ENCODE results near the gene ARMC6. TPM values are rescaled to one million over a fixed set of nuclear protein-coding genes. Genes with fewer than 3 reads are reported as not detected.
A peak's percentile ranks its signal among the peaks of the same experiment; 100 is the strongest.

ARMC6 gene
- total and polyA plus RNA-seq, 4 donors = 8.8 to 13.2 (median 12.4) TPM

DNA sequence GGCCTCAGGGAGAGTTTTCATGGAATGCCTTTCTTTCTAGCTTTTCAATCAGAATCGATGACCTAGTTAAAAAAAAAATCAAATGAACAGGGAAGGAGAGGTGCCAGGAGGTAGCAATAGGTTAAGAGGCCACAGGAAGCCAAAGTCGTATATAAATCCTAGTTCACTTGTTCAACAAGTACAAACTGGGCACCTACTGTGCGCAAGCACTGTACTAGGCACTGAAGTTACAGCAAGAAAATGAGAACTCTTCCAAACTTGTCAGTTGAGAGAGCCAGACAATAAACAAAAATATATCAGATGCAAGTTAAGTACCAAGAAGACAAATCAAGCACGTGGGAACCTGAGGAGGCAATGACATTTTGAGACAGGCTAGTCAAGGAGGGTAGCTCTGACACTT lies 6.2 kb upstream of the ARMC6 start:
- no peak for DNase-seq
- Histone ChIP-seq H3K4me1 (ENCODE audit: control insufficient read depth in 1 of 2, insufficient read depth in 2 of 2, low read length in 2 of 2) (no peaks in the 10 kb centered on the region), H3K36me3 (ENCODE audit: control insufficient read depth in 1 of 2, insufficient read depth in 2 of 2, low read length in 1 of 2) (peaks cover 6 to 10% of the 10 kb centered on the region in 2 donors), H3K27me3 (ENCODE audit: control insufficient read depth in 1 of 2, insufficient read depth in 2 of 2, low read length in 1 of 2) (no peaks in the 10 kb centered on the region), H3K9me3 (ENCODE audit: control insufficient read depth, low read length) (no peaks in the 10 kb centered on the region), H3K4me3 (ENCODE audit: low read length in 2 of 2) (no peak overlapping the region), H3K27ac (ENCODE audit: low read depth in 1 of 2, low read length in 2 of 2) (no peak overlapping the region)
- no peak for ATAC-seq (ENCODE audit: low FRiP score)
- intact Hi-C loops (cut with DNase I) = no loop called here
- 80 to 88% methylated on average over 4 of the region's 4 CpGs for WGBS, 2 donors

DNA sequence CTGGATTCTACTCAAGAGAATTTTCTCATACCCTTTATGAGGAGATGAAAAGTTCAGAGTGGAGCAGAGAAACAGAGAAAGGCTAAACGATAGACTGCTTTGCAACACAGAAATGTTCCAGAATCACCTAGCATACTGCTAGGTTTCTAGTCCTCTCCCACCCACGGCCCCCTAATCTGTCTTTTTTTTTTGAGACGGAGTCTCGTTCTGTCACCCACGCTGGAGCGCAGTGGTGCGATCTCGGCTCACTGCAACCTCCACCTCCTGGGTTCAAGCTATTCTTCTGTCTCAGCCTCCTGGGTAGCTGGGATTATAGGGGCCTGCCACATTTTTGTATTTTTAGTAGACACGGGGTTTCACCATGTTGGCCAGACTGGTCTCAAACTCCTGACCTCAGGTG lies 4.9 kb upstream of the ARMC6 start:
- intact Hi-C loops (cut with DNase I) = no loop called here
- Histone ChIP-seq H3K4me1 (ENCODE audit: control insufficient read depth in 1 of 2, insufficient read depth in 2 of 2, low read length in 2 of 2) (no peaks in the 10 kb centered on the region), H3K4me3 (ENCODE audit: low read length in 2 of 2) (no peak overlapping the region), H3K27ac (ENCODE audit: low read depth in 1 of 2, low read length in 2 of 2) (no peak overlapping the region), H3K27me3 (ENCODE audit: control insufficient read depth in 1 of 2, insufficient read depth in 2 of 2, low read length in 1 of 2) (no peaks in the 10 kb centered on the region), H3K36me3 (ENCODE audit: control insufficient read depth in 1 of 2, insufficient read depth in 2 of 2, low read length in 1 of 2) (peaks cover 4 to 5% of the 10 kb centered on the region in 2 donors), H3K9me3 (ENCODE audit: control insufficient read depth, low read length) (no peaks in the 10 kb centered on the region)
- ATAC-seq (ENCODE audit: low FRiP score) = no peak
- WGBS, 2 donors = 91% methylated on average over 9 of the region's 9 CpGs
- DNase-seq = no peak

DNA sequence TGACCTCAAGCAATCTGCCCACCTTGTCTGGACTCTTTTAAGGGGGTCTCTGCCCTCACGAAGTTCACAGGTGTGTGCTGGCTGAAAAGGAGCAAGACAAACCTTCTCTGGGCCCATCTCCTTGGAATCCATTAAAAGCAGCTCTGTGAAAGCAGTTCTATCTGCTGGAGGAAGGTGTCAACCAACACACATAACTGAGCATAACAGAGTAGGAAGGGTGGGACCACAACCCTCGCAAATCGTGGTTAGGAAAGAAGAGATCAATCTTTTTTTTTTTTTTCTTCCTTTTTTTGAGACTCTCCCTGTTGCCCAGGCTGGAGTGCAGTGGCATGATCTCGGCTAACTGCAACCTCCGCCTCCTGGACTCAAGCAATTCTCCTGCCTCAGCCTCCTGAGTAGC lies 1.5 kb upstream of the ARMC6 start:
- no peaks in the 10 kb centered on the region for H3K9me3 ChIP-seq (ENCODE audit: control insufficient read depth, low read length)
- no peak overlapping the region for H3K4me3 ChIP-seq (ENCODE audit: low read length in 2 of 2)
- H3K4me1 ChIP-seq (ENCODE audit: control insufficient read depth in 1 of 2, insufficient read depth in 2 of 2, low read length in 2 of 2) = no peaks in the 10 kb centered on the region
- no peaks in the 10 kb centered on the region for H3K27me3 ChIP-seq (ENCODE audit: control insufficient read depth in 1 of 2, insufficient read depth in 2 of 2, low read length in 1 of 2)
- ATAC-seq (ENCODE audit: low FRiP score) (no peak), DNase-seq (no peak)
- WGBS, 2 donors = 53 to 55% methylated on average over 5 of the region's 5 CpGs
- intact Hi-C loops (cut with DNase I) = loop anchor here in 1 of 2 donors (5.0 kb wide), 1 partner anchor 105 kb away; the partner anchor contains the start of gene TMEM161A
- no peak overlapping the region for H3K27ac ChIP-seq (ENCODE audit: low read depth in 1 of 2, low read length in 2 of 2)
- no peaks in the 10 kb centered on the region for H3K36me3 ChIP-seq (ENCODE audit: control insufficient read depth in 1 of 2, insufficient read depth in 2 of 2, low read length in 1 of 2)

DNA sequence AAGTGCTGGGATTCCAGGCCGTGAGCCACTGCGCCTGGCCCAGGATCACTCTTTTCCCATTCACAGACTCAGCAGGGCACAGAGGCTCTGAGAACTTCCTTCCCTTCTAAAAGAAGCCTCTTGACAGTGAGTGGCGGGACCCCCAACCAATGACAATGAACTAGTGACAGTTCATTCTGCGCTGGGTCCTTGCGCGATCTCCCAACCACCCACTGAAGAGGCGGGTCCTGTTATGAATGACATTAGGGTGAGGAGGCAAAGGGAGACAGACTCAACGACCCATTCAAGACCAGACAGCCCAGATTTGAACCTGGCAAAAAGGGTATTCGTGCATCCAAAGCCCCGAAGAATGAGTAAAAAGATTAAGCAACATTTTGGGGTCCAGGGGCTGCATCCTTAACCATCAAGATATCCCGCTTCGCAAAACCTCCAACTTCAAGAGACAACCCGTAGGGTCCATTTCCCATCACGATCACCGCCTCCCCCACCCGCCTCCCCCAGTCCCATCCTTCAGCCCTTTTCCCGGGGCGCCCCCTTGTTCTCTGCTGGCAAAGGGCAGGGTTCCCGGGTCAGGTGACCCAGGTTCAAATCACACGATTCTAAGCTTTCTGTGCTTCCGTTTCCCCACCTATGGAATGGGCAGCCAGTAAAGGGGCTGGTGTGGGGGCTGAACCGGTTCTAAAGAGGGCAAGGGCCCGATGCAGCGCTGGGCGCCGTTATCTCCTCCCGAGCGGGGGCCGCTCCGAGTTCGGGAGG lies 805 bp upstream of the ARMC6 start:
- H3K4me1 ChIP-seq (ENCODE audit: control insufficient read depth in 1 of 2, insufficient read depth in 2 of 2, low read length in 2 of 2) = no peaks in the 10 kb centered on the region
- no peaks in the 10 kb centered on the region for H3K27me3 ChIP-seq (ENCODE audit: control insufficient read depth in 1 of 2, insufficient read depth in 2 of 2, low read length in 1 of 2)
- H3K36me3 ChIP-seq (ENCODE audit: control insufficient read depth in 1 of 2, insufficient read depth in 2 of 2, low read length in 1 of 2) = no peaks in the 10 kb centered on the region
- ATAC-seq (ENCODE audit: low FRiP score) = peak; percentile 65
- peak; percentile 95 for DNase-seq
- H3K9me3 ChIP-seq (ENCODE audit: control insufficient read depth, low read length) = no peaks in the 10 kb centered on the region
- intact Hi-C loops (cut with DNase I) = loop anchor here in 1 of 2 donors (5.0 kb wide), 1 partner anchor 105 kb away; the partner anchor contains the start of gene TMEM161A
- peak overlapping the region; percentile 46 to 89 for H3K27ac ChIP-seq (ENCODE audit: low read depth in 1 of 2, low read length in 2 of 2)
- H3K4me3 ChIP-seq (ENCODE audit: low read length in 2 of 2) = peak overlapping the region; percentile 78 to 91
- 1% methylated on average over 31 of the region's 31 CpGs for WGBS, 2 donors

DNA sequence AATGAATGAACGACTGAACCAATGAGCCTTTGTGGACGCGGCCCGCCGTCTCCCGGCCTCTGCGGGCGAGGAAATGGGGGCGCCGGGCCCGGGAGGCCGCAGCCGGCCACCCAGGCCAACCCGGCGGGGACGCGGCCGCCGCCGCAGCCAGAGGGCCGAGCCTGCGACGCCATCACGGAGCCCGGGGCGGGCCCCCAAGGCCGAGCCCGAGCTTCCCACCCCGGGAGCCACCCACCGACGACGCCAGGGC lies 302 bp upstream of the ARMC6 start:
- peak overlapping the region in 1 of 2 donors; percentile 89 for H3K27ac ChIP-seq (ENCODE audit: low read depth in 1 of 2, low read length in 2 of 2)
- no peaks in the 10 kb centered on the region for H3K27me3 ChIP-seq (ENCODE audit: control insufficient read depth in 1 of 2, insufficient read depth in 2 of 2, low read length in 1 of 2)
- 0% methylated on average over 28 to 32 of the region's 32 CpGs for WGBS, 2 donors
- H3K9me3 ChIP-seq (ENCODE audit: control insufficient read depth, low read length) = no peaks in the 10 kb centered on the region
- no peaks in the 10 kb centered on the region for H3K4me1 ChIP-seq (ENCODE audit: control insufficient read depth in 1 of 2, insufficient read depth in 2 of 2, low read length in 2 of 2)
- H3K4me3 ChIP-seq (ENCODE audit: low read length in 2 of 2) = peak overlapping the region; percentile 78 to 91
- peak in 1 of 2 donors; percentile 78 for DNase-seq
- intact Hi-C loops (cut with DNase I) = loop anchor here in 1 of 2 donors (5.0 kb wide), 1 partner anchor 104 kb away; the partner anchor contains the start of gene TMEM161A
- no peak for ATAC-seq (ENCODE audit: low FRiP score)
- H3K36me3 ChIP-seq (ENCODE audit: control insufficient read depth in 1 of 2, insufficient read depth in 2 of 2, low read length in 1 of 2) = no peaks in the 10 kb centered on the region

DNA sequence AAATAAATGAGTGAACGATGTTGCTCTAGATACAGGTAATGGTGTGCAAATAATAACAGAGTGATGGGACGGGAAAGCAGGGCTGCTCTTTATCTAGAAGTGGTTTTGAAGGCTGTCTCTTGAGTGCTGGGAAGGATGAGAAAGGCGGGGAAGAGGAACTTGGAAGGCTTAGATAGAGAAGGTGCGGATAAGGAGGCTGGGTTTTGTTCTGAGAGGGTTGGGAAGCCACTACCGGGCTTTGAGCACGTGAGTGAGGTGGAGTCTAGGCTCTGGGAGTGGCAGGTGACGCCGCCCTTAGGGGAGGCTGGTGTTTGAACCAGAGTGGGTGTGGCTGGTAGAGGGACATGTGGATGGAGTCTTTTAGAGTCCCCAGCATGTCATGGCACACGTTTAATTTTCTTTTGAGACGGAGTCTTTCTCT lies 811 bp downstream of the ARMC6 start:
- H3K4me3 ChIP-seq (ENCODE audit: low read length in 2 of 2) = peak overlapping the region in 1 of 2 donors; percentile 78
- no peaks in the 10 kb centered on the region for H3K27me3 ChIP-seq (ENCODE audit: control insufficient read depth in 1 of 2, insufficient read depth in 2 of 2, low read length in 1 of 2)
- no peak for DNase-seq
- no peaks in the 10 kb centered on the region for H3K9me3 ChIP-seq (ENCODE audit: control insufficient read depth, low read length)
- H3K36me3 ChIP-seq (ENCODE audit: control insufficient read depth in 1 of 2, insufficient read depth in 2 of 2, low read length in 1 of 2) = no peaks in the 10 kb centered on the region
- intact Hi-C loops (cut with DNase I) = loop anchor here in 1 of 2 donors (5.0 kb wide), 1 partner anchor 103 kb away; the partner anchor contains the start of gene TMEM161A
- no peaks in the 10 kb centered on the region for H3K4me1 ChIP-seq (ENCODE audit: control insufficient read depth in 1 of 2, insufficient read depth in 2 of 2, low read length in 2 of 2)
- H3K27ac ChIP-seq (ENCODE audit: low read depth in 1 of 2, low read length in 2 of 2) = no peak overlapping the region
- WGBS, 2 donors = 5 to 7% methylated on average over 10 of the region's 10 CpGs
- ATAC-seq (ENCODE audit: low FRiP score) = no peak

DNA sequence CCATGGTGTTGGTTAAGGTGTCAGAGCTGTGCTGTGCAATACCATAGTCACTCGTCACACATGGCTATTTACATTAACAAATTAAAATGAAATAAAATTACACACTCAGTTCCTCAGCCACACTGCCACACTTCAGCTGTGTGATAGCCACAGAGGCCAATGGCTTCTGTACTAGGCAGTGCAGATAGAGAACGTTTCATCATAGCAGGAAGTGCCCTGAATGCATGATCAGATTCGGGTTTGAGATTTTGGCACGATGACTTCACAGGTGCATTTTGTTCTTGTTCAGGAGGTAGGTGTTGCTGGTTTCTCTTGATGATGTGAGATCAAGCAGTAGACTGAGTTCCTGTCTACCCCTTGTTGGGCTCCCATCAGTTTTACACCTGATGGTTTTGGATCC lies 6.5 kb downstream of the ARMC6 start:
- Histone ChIP-seq H3K9me3 (ENCODE audit: control insufficient read depth, low read length) (no peaks in the 10 kb centered on the region), H3K4me1 (ENCODE audit: control insufficient read depth in 1 of 2, insufficient read depth in 2 of 2, low read length in 2 of 2) (no peaks in the 10 kb centered on the region), H3K27me3 (ENCODE audit: control insufficient read depth in 1 of 2, insufficient read depth in 2 of 2, low read length in 1 of 2) (no peaks in the 10 kb centered on the region), H3K4me3 (ENCODE audit: low read length in 2 of 2) (no peak overlapping the region), H3K36me3 (ENCODE audit: control insufficient read depth in 1 of 2, insufficient read depth in 2 of 2, low read length in 1 of 2) (no peaks in the 10 kb centered on the region), H3K27ac (ENCODE audit: low read depth in 1 of 2, low read length in 2 of 2) (no peak overlapping the region)
- 83 to 89% methylated on average over 4 of the region's 4 CpGs for WGBS, 2 donors
- intact Hi-C loops (cut with DNase I) = no loop called here
- ATAC-seq (ENCODE audit: low FRiP score) = no peak
- no peak for DNase-seq

DNA sequence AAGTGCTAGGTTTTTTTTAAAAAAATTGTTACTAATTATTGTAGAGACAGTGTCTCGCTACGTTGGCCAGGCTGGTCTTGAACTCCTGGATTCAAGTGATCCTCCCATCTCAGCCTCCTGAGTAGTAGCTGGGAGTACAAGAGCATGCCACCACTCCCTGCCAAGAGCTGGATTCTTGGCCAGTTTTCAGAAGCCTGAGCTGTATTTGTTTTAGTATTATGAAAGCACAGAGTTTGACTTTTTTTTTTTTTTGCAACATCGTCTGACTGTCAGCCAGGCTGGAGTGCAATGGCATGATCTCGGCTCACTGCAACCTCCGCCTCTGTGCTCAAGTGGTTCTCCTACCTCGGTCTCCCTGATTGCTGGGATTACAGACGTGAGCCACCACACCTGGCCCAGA lies 7.0 kb downstream of the ARMC6 start:
- Histone ChIP-seq H3K27ac (ENCODE audit: low read depth in 1 of 2, low read length in 2 of 2) (no peak overlapping the region), H3K27me3 (ENCODE audit: control insufficient read depth in 1 of 2, insufficient read depth in 2 of 2, low read length in 1 of 2) (no peaks in the 10 kb centered on the region), H3K4me3 (ENCODE audit: low read length in 2 of 2) (no peak overlapping the region), H3K4me1 (ENCODE audit: control insufficient read depth in 1 of 2, insufficient read depth in 2 of 2, low read length in 2 of 2) (no peaks in the 10 kb centered on the region), H3K36me3 (ENCODE audit: control insufficient read depth in 1 of 2, insufficient read depth in 2 of 2, low read length in 1 of 2) (no peaks in the 10 kb centered on the region), H3K9me3 (ENCODE audit: control insufficient read depth, low read length) (no peaks in the 10 kb centered on the region)
- intact Hi-C loops (cut with DNase I) = no loop called here
- WGBS, 2 donors = 27 to 33% methylated on average over 7 of the region's 7 CpGs
- peak in 1 of 2 donors; percentile 81 for DNase-seq
- peak; percentile 76 for ATAC-seq (ENCODE audit: low FRiP score)

DNA sequence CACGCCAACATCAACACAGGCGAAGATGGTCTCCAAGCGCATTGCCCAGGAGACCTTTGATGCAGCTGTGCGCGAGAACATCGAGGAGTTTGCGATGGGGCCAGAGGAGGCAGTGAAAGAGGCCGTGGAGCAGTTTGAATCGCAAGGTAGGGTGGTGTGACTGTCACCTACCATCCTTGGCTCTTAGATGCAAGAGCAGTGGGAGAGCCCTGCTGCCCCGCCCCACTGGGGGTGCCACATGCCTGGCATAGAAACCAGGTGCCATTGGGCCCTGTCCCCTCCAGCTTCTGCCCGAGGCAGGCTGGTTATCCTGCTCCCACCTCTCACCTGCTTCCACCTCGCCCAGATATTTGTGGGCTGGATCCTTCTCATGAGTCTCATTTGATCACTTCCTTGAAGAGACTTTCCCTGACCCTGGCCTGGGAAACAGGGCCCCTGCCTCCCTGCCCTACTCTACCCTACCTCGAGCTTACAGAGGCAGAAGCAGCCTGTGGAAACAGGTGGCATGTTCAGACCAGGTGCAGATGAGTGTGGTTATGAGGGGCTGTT lies 9.4 kb downstream of the ARMC6 start:
- Histone ChIP-seq H3K36me3 (ENCODE audit: control insufficient read depth in 1 of 2, insufficient read depth in 2 of 2, low read length in 1 of 2) (no peaks in the 10 kb centered on the region), H3K4me1 (ENCODE audit: control insufficient read depth in 1 of 2, insufficient read depth in 2 of 2, low read length in 2 of 2) (no peaks in the 10 kb centered on the region), H3K27ac (ENCODE audit: low read depth in 1 of 2, low read length in 2 of 2) (no peak overlapping the region), H3K27me3 (ENCODE audit: control insufficient read depth in 1 of 2, insufficient read depth in 2 of 2, low read length in 1 of 2) (no peaks in the 10 kb centered on the region), H3K9me3 (ENCODE audit: control insufficient read depth, low read length) (no peaks in the 10 kb centered on the region), H3K4me3 (ENCODE audit: low read length in 2 of 2) (no peak overlapping the region)
- ATAC-seq (ENCODE audit: low FRiP score) (no peak), DNase-seq (no peak)
- intact Hi-C loops (cut with DNase I) = no loop called here
- WGBS, 2 donors = 95 to 96% methylated on average over 13 of the region's 13 CpGs

All from aorta (tissue), 5 donors.